NCI-H146 treated with DMSO at 0.1 percent for 48 hours (cell line): ENCODE measurements around the gene OR4C46.
"Not testable (repeated sequence)": the region's sequence is repeated elsewhere in the genome, so short reads cannot be mapped to it uniquely, and the experiment has no call there.

Experiments
- DNase-seq: peaks from one replicate; lab custom pipeline; 2025; ENCODE audit not compliant: unreplicated experiment; lab: John Stamatoyannopoulos, UW

The OR4C46 gene

DNA sequence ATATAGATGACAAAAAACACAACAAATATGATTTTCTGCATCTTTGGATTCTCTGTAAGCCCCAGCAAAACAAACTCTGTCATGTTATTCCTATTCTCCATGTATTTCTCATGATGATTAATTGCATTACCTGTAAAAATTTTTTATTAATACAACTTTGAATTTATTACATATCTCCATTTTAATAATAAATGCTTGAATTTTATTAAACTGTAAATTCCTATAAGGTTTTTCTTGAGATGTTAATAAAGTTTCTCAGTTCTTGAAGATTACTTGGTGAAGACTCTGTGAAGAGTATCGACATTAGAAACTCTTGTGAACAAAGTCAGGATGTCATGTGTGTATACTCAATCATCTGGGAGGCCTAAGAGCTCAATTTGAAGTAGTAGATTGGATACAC is at the start of gene OR4C46:
Gene OR4C46 (minus strand): TSS at position 101 of the 400 bp plus-strand sequence. CDS start 0 bp downstream, at position 101.
- no peak for DNase-seq

DNA sequence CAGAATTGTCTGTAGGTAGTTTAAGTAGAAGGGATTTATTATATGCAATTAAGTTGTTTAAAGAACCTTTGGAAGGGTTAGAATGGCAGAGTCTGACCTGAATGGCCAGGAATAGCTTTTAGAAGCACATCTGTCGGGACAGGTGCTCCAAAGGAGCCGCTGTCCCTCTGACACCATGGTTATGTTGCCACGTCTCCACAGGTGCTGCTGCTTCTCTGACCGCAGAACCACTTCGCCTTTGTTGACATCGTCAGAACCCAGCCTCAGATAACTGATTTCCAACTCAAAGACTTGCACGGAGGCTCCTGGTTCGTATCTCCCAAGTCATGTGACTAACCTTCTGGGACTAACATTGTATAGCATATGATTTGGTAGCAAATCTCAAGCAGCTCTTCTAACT is 41.8 kb upstream of the OR4C46 start:
- DNase-seq = not testable (repeated sequence)

DNA sequence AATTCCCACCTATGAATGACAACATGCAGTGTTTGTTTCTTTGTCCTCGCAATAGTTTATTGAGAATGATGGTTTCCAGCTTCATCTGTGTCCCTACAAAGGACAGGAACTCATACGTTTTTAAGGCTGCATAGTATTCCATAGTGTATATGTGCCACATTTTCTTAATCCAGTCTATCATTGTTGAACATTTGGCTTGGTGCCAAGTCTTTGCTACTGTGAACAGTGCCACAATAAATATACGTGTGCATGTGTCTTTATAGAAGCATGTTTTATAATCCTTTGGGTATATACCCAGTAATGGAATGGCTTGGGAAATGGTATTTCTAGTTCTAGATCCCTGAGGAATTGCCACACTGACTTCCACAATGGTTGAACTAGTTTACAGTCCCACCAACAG is 42.4 kb downstream of the OR4C46 start:
- DNase-seq = not testable (repeated sequence)

DNA sequence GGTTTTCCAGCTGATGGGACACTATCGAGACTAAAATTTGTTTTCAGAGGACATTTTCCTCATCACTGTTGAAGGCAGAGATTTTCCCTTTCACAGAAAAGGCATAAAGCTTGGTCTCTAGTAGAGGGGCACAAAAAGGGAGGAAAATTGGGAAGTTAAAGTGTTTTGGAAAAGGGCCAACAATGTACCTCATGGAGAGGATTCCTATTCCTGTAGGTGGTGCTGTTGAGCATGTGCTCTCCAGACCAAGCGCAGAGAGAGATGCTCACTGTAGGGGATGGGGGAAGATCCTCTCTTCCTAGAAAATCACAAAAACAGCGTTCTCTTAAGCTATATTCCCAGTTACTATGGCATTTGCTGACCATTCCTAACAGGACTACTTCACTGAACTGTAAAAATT is 44.9 kb downstream of the OR4C46 start:
- no peak for DNase-seq

DNA sequence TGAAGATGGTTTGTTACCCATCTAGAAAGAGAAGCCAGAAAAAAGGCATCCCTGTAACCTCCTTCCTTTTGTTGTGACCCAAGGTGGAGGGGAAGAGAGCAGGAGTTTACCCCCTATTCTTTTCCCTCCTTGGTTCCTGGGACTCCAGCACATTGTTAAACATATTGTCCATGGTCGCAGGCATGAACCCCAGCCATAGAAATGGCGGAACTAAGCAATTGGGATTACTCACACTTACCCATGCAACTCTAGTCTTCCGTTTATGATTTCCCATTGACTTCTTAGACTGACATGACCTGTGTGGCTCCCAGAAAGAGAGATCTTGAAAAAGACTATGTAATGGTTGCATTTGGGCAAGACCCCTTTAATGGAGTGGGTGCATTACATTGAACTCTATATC is 45.4 kb downstream of the OR4C46 start:
- no peak for DNase-seq
